Muscle layer of duodenum (tissue), 2 donors: ENCODE results near the gene MSI1.

Experiments used
- H3K27ac ChIP-seq: one replicate; pipeline ENCODE4 v1.7.0; 2013; ENCODE audit warnings: mild to moderate bottlenecking, low read length
- H3K27me3 ChIP-seq: one replicate; pipeline ENCODE4 v1.7.0; 2013; ENCODE audit warnings: low read depth, mild to moderate bottlenecking, control low read depth, low read length
- H3K36me3 ChIP-seq, 2 donors: one replicate each; pipeline ENCODE4 v1.7.0; 2013; ENCODE audit warnings: low read length in 2 of 2, control low read depth in 1 of 2, mild to moderate bottlenecking in 1 of 2; ENCODE audit not compliant: insufficient read depth in 2 of 2, control insufficient read depth in 1 of 2
- H3K4me1 ChIP-seq, 2 donors: one replicate each; pipeline ENCODE4 v1.7.0; 2013; ENCODE audit warnings: low read length in 2 of 2, mild to moderate bottlenecking in 2 of 2, control low read depth in 1 of 2, moderate library complexity in 1 of 2; ENCODE audit not compliant: insufficient read depth in 2 of 2, control insufficient read depth in 1 of 2
- H3K4me3 ChIP-seq, 2 donors: one replicate each; pipeline ENCODE4 v1.7.0; 2013; ENCODE audit warnings: low read length in 2 of 2, low read depth in 1 of 2, mild to moderate bottlenecking in 1 of 2
- H3K9me3 ChIP-seq, 2 donors: one replicate each; pipeline ENCODE4 v1.7.0; 2013; ENCODE audit warnings: low read length in 2 of 2, control low read depth in 1 of 2, mild to moderate bottlenecking in 1 of 2; ENCODE audit not compliant: control insufficient read depth in 1 of 2
- donor health status: healthy.

MSI1 gene

DNA sequence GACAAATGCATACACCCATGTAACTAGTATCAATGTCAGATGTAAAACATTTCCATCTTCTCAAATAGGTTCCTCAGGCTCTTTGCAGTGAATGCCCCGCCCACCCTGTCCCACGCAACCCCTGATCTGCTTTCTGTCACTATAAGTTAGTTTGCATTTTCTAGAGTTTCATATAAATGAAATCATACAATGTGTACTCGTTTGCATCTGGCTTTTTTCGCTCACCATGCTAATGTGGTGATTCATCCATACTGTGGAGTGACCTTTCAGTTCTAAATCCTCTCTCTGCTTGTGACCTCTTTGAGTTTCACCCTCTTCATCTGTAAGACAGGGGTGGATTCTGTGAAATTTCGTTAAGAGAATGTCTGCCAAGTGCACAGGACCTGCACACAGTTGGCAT is 30.6 kb upstream of the MSI1 start:
- Histone ChIP-seq H3K27ac (no peak overlapping the region), H3K27me3 (no peaks in the 10 kb centered on the region), H3K36me3 (no peaks in the 10 kb centered on the region), H3K4me3 (no peak overlapping the region), H3K4me1 (no peaks in the 10 kb centered on the region), H3K9me3 (no peaks in the 10 kb centered on the region)

DNA sequence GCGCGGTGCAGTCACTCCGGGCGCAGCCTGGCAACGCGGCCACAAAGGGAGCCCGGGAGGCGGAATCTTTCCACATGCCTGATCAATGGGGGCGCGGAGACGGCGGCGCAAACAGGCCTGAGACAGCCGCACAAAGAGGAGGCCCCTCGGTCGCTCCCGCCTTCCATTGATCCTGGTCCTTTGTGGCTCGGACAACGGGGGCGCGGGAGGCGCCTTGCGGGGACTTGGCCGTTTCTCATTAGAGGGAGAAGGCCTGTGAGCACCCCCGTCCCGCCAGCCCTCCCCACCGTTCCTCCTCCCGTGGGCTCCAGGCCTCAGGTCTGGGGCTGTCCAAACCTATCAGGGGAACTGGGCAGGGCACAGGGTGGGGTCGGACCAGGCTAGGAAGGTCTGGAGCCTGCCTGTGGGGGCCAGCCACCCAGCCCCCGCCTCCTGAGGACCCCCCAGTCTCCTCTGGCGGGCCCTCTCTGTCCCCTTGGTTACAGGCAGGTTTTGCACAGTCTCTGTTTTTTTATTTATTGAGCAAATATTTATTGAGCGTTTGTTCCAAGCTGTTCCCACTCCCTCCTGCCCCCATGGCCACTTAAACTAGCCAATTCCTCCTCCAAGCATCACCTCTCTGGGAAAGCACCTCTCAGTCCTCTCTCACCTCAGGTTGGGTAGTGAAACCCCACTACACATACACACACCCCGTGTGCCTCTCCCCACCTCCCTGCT is 29.0 kb upstream of the MSI1 start:
- Histone ChIP-seq H3K9me3 (no peaks in the 10 kb centered on the region), H3K36me3 (no peaks in the 10 kb centered on the region), H3K4me1 (no peaks in the 10 kb centered on the region), H3K27ac (no peak overlapping the region), H3K27me3 (no peaks in the 10 kb centered on the region), H3K4me3 (no peak overlapping the region)

DNA sequence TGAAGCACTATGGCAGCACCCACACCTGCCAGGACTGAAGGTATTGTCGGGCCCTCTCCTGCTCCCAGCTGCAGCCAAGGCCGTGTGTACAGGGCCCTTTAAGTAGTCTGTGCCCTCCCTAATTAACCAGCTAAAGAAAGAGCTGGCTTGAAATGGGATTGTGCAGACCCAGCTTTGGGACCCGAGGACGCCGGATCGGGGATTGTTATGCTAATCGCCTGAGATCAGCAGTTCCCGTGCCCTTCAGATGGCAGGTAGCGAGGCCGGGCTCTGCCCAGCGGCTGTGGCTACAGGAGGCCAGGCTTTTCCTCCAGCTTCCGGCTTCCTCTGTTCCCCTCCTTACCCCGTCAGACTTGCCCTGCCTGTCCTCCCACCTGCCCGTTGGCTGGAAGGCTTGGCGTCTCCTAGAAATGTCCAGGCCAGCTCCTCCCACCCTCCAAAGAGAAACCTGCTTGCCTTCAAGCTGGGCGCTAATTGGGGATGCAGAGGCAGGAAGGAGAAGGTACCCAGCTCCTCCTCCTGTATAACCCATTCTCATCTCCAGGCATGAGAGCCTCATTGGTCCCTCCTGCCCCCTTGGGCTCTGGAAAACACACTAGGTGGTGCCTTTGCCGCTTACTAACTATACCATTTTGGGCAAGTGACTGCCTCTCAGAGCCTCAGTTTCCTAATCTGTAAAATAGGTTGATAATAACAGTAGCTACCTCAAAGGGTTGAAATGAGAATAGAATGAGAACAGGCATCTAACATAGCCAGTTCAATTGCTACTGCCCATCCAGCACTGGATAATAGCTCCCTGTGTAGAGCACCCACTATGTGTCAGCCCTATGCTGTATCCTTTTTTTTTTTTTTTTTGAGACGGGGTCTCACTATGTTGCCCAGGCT is 25.8 kb upstream of the MSI1 start:
- no peaks in the 10 kb centered on the region for H3K9me3 ChIP-seq
- no peaks in the 10 kb centered on the region for H3K27me3 ChIP-seq
- H3K4me1 ChIP-seq = no peaks in the 10 kb centered on the region
- no peaks in the 10 kb centered on the region for H3K36me3 ChIP-seq
- H3K27ac ChIP-seq = no peak overlapping the region
- no peak overlapping the region for H3K4me3 ChIP-seq

DNA sequence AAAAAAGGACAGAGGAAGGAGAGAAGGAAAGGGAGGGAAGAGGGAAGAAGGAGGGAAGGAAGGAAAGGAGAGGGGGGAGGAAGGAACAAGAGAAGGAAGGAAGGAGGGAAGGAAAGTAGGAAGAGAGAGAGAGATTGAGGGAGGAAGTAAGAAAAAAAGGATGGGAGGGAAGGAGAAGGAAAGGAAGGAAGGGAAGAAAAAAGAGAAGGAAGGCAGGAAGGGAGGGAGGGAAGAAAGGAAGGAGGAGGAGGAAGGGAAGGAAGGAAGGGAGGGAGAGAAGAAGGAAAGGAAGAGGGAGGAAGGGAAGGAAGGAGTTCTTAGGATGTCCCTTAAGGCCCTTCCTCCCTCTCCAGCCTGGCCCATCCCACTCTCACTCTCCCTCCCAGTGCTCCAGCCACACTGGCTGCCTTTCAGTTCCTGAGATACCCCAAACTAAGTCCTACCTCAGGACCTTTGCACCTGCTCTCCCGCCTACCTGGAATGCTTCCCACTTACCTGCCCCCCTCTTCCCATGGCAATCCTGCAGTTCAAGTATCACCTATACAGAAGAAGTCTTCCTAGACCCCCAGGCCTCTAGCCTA is 21.7 kb upstream of the MSI1 start:
- no peaks in the 10 kb centered on the region for H3K27me3 ChIP-seq
- peaks cover 0 to 8% of the 10 kb centered on the region in 2 donors for H3K4me1 ChIP-seq
- no peak overlapping the region for H3K4me3 ChIP-seq
- no peaks in the 10 kb centered on the region for H3K36me3 ChIP-seq
- H3K27ac ChIP-seq = no peak overlapping the region
- H3K9me3 ChIP-seq = no peaks in the 10 kb centered on the region

DNA sequence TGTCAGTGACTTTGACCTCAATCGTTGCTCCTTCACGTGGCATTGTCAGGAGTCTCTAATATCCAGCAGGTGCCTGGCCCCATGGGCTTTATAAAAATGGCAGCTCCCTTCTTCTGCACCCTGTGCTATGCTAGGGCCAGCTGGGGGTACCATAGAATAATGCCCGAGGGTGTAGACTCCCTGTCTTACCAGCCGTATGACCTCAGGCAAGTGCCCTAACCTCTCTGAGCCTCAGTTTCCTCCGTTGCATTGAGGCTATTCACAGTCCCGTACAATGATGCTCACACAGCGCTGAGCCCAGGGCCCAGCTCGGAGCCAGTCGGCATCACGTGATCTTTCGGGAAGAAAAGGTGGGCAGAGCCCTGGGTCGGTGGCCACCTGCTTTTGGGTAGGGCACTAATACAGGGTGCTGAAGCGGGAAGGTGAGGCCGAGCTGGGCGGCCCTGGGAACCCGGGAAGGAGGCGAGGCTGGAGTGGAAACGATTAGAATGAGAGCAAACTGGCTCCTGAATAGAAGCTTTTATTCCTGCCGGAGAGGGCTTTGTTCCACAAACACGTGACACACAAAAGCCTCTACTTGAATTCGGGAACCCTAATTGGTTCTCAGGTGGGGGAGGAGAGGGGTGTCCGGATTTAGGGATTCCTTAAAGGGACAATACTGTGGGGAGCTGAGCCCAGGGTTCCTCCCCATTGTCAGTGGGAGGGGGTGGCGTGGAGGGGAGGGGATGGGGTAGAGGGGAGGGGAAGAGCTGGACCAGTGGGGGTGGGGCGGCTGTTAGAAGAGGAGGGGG is 19.9 kb upstream of the MSI1 start:
- Histone ChIP-seq H3K27ac (no peak overlapping the region), H3K4me1 (peaks cover 0 to 8% of the 10 kb centered on the region in 2 donors), H3K27me3 (no peaks in the 10 kb centered on the region), H3K36me3 (no peaks in the 10 kb centered on the region), H3K4me3 (peak overlapping the region in 1 of 2 donors; percentile 7), H3K9me3 (no peaks in the 10 kb centered on the region)

DNA sequence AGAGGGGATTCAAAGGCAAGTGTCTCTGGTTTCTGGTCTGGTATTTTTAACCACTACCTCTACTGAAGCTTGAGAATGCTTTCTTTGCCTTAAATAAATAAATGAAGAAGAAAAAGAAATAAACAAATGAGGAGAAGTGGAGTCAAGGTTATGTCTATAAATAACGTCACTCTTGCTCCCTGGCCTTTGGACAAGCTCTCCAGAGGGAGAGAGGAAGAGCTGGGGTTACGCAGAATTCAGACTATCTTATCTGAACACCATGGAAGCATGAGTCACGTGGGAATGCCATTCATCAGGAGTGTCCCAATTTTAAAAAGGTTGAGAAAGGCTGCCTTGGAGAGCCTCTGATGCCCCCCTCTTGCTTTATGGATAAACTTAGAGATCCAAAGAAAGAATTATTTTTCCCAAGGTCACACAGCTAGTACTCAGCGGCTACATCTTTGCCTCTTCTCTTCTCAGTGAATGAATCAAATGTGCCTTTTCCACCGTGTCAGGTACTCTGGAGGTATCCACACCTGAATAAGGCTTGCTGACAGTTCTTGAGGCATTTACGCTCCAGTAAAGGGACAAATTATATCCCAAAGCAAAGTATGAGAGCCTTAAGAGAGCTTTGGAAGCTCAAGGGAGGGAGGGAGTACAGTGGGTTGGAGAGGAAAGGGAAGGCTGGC is 12.9 kb upstream of the MSI1 start:
- no peaks in the 10 kb centered on the region for H3K9me3 ChIP-seq

DNA sequence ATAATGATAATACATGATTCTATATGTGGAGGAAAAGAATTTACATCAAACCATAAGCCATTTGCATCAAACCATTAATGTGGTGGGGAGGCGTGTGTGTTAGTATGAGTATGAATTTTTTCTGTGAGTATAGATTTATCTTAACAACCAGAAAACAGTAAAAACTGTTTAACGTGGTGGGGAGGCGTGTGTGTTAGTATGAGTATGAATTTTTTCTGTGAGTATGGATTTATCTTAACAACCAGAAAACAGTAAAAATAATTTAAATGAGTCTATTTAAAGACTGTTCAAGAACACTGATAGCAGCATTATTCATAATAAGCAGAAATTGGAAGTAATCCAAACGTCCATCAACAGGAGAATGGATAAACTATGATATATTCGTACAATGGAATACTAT is 9.1 kb upstream of the MSI1 start:
- no peak overlapping the region for H3K27ac ChIP-seq
- peaks cover 0 to 4% of the 10 kb centered on the region in 2 donors for H3K4me1 ChIP-seq
- H3K36me3 ChIP-seq = no peaks in the 10 kb centered on the region
- no peaks in the 10 kb centered on the region for H3K9me3 ChIP-seq
- H3K4me3 ChIP-seq = no peak overlapping the region
- no peaks in the 10 kb centered on the region for H3K27me3 ChIP-seq

More for the DNA sequence above, 12.9 kb upstream of the MSI1 start:
- no peak overlapping the region for H3K4me3 ChIP-seq
- H3K4me1 ChIP-seq = peaks cover 0 to 4% of the 10 kb centered on the region in 2 donors
- H3K27me3 ChIP-seq = no peaks in the 10 kb centered on the region
- no peak overlapping the region for H3K27ac ChIP-seq
- no peaks in the 10 kb centered on the region for H3K36me3 ChIP-seq

DNA sequence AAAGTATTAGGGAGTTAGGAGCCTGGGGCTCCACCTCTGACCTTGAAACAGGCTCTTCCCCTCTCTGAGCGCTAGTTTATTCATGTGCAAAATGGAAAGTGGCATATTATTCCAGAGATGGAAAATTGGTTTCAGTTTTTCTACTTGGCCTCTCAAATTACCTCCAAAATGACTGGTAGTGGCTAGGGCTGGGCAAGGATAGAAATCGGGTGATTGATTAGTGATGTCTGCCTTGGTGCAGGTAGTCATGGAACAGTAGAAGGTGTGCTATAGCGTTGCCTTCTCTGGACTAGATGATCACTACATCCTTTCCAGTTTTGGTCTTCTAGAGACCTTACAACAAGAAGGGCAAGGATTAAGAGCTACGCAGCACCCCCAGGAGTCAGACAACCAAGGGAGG is 8.6 kb upstream of the MSI1 start:
- Histone ChIP-seq H3K4me1 (peaks cover 0 to 4% of the 10 kb centered on the region in 2 donors), H3K4me3 (no peak overlapping the region), H3K27ac (no peak overlapping the region), H3K36me3 (no peaks in the 10 kb centered on the region), H3K27me3 (no peaks in the 10 kb centered on the region), H3K9me3 (no peaks in the 10 kb centered on the region)

DNA sequence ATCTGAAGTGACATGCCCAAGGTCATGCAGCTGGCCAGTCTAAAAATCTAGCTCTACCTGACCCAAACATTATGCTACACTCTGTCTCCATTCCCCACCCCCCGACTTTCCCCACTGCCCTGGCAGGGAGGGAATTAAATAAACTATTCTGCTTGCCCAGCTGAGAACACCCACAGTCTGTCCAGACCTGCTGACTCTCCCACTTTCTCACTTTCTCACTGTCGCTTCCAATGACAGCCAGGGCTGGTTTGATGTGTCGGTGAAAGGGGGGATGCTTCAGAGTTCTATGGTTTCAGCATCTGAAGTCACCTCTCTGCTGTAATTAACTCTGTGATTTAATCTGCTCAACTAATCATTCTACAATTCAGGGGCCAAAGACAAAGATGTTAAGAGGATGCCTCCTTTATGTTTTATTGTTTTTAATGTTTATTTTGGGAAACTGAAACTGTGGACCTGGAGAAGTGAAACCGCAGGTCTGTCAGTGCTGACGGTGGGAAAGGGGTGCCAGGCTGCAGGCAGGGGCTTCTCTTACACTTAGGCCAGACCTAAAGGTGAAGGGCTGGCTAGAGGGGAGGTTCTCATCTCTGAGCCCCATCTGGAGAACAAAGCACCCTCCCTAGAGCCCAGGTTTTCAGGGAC is 8.1 kb upstream of the MSI1 start:
- Histone ChIP-seq H3K9me3 (no peaks in the 10 kb centered on the region), H3K4me1 (peaks cover 0 to 4% of the 10 kb centered on the region in 2 donors), H3K4me3 (no peak overlapping the region), H3K27me3 (no peaks in the 10 kb centered on the region), H3K27ac (no peak overlapping the region), H3K36me3 (no peaks in the 10 kb centered on the region)

DNA sequence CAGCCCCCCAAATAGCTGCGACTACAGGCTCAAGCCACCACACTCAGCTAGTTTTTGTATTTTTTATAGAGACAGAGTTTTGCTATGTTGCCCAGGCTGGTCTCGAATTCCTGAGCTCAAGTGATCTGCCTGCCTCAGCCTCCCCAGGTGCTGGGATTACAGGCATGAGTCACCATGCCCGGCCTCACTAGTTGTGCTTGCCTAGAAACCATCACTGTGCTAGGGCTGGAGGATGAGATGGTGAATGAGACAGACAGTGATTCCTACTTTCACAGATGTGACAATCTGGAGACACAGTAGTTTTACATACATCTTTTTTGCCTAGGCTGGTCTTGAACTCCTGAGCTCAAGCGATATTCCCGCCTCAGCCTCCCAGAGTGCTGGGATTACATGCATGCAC is 7.5 kb upstream of the MSI1 start:
- H3K4me3 ChIP-seq = no peak overlapping the region
- no peaks in the 10 kb centered on the region for H3K36me3 ChIP-seq
- no peak overlapping the region for H3K27ac ChIP-seq
- H3K4me1 ChIP-seq = peaks cover 0 to 4% of the 10 kb centered on the region in 2 donors
- no peaks in the 10 kb centered on the region for H3K9me3 ChIP-seq
- no peaks in the 10 kb centered on the region for H3K27me3 ChIP-seq
